Calu3 (cell line): ENCODE measurements around the gene CGRRF1. TPM values are rescaled to one million over a fixed set of nuclear protein-coding genes. Genes with fewer than 3 reads are reported as not detected.

Experiments used
- BruUV-seq: library from RNA; stranded (reverse); fragments of 400-500 nt; replicated peaks from 2 replicates; lab custom pipeline; 2021; lab: Mats Ljungman, UMichigan
- CTCF ChIA-PET: fragments of 300-600 bp; sonication (Branson Sonifier 250); formaldehyde crosslinking; loops from one replicate; lab custom pipeline; 2022; ENCODE audit warnings: antibody characterized with exemption; lab: Charles Lee
- DNase-seq: peaks from one replicate; pipeline ENCODE4 v3.0.0; 2022
- H3K27ac Mint-ChIP-seq: one replicate; pipeline ENCODE4 v1.8.0; 2022; ENCODE audit warnings: mixed read lengths; ENCODE audit not compliant: unreplicated experiment
- H3K27me3 Mint-ChIP-seq: one replicate; pipeline ENCODE4 v1.8.0; 2022; ENCODE audit warnings: mixed read lengths; ENCODE audit not compliant: unreplicated experiment
- H3K36me3 Mint-ChIP-seq: one replicate; pipeline ENCODE4 v1.8.0; 2022; ENCODE audit warnings: mild to moderate bottlenecking, moderate library complexity, mixed read lengths; ENCODE audit not compliant: insufficient read depth, unreplicated experiment
- H3K4me1 Mint-ChIP-seq: one replicate; pipeline ENCODE4 v1.8.0; 2022; ENCODE audit warnings: mild to moderate bottlenecking, low read depth, mixed read lengths; ENCODE audit not compliant: unreplicated experiment
- H3K4me3 Mint-ChIP-seq: one replicate; pipeline ENCODE4 v1.8.0; 2022; ENCODE audit warnings: mild to moderate bottlenecking, low read depth, moderate library complexity, mixed read lengths; ENCODE audit not compliant: unreplicated experiment
- H3K9me3 Mint-ChIP-seq: one replicate; pipeline ENCODE4 v1.8.0; 2022; ENCODE audit warnings: low read depth, mixed read lengths; ENCODE audit not compliant: unreplicated experiment
- CTCF ChIP-seq: fragments of 200-600 bp; IDR thresholded peaks from one replicate; pipeline ENCODE4 v1.8.0; 2022; ENCODE audit warnings: antibody characterized with exemption; ENCODE audit not compliant: unreplicated experiment
- intact Hi-C: fragments of 100-400 bp; cut with micrococcal nuclease; formaldehyde crosslinking; loops from one replicate; pipeline ENCODE4 v1.10.0; 2022; ENCODE audit not compliant: unreplicated experiment
- total RNA-seq: library from RNA; stranded (reverse); gene quantifications from 2 replicates; pipeline ENCODE4 v1.2.3, GENCODE V29; 2022

CGRRF1 gene
- total RNA-seq, 1 experiment from 2014 or later: 12.4 TPM

- Mint-ChIP-seq H3K27me3 (peaks cover 17% of the 10 kb centered on the region), H3K4me3 (no peak overlapping the region), H3K9me3 (peaks cover 3% of the 10 kb centered on the region), H3K27ac (no peak overlapping the region), H3K36me3 (no peaks in the 10 kb centered on the region), H3K4me1 (no peaks in the 10 kb centered on the region)
- TF ChIP-seq CTCF: no peak
- CTCF ChIA-PET: no interaction called here
- no TSS peak for BruUV-seq
- intact Hi-C loops: no loop called here
- no peak for DNase-seq
Observed at GRCh38 chr14:54550514-54550913, 40.8 kb downstream of the CGRRF1 start.

- BruUV-seq: no TSS peak
- Mint-ChIP-seq H3K9me3 (no peaks in the 10 kb centered on the region), H3K27ac (peak overlapping the region; percentile 11), H3K36me3 (no peaks in the 10 kb centered on the region), H3K4me3 (no peak overlapping the region), H3K4me1 (no peaks in the 10 kb centered on the region), H3K27me3 (no peaks in the 10 kb centered on the region)
- no peak for DNase-seq
- no peak for TF ChIP-seq CTCF
- CTCF ChIA-PET: no interaction called here
- intact Hi-C loops: no loop called here
Observed at GRCh38 chr14:54554401-54554800, 44.7 kb downstream of the CGRRF1 start.

- BruUV-seq: no TSS peak
- Mint-ChIP-seq H3K4me1 (no peaks in the 10 kb centered on the region), H3K4me3 (no peak overlapping the region), H3K27me3 (no peaks in the 10 kb centered on the region), H3K9me3 (no peaks in the 10 kb centered on the region), H3K27ac (no peak overlapping the region), H3K36me3 (no peaks in the 10 kb centered on the region)
- DNase-seq: no peak
- TF ChIP-seq CTCF: no peak
- intact Hi-C loops: no loop called here
- CTCF ChIA-PET: no interaction called here
Observed at GRCh38 chr14:54555651-54556050, 45.9 kb downstream of the CGRRF1 start.

- no peaks in the 10 kb centered on the region for H3K4me1 Mint-ChIP-seq
- no peak for TF ChIP-seq CTCF
- H3K36me3 Mint-ChIP-seq: no peaks in the 10 kb centered on the region
- intact Hi-C loops: no loop called here
- H3K27me3 Mint-ChIP-seq: no peaks in the 10 kb centered on the region
- no peak for DNase-seq
- H3K4me3 Mint-ChIP-seq: no peak overlapping the region
- no TSS peak for BruUV-seq
- H3K27ac Mint-ChIP-seq: no peak overlapping the region
- CTCF ChIA-PET: interaction anchor here (0.6 to 0.9 kb wide), 2 partner anchors 9 to 25 kb away, joined by 3 to 4 read pairs; no protein-coding TSS in a partner anchor
- no peaks in the 10 kb centered on the region for H3K9me3 Mint-ChIP-seq
Observed at GRCh38 chr14:54556535-54556934, 46.8 kb downstream of the CGRRF1 start.
